ENCODE measurements around the gene DENND1A. TPM values are rescaled to one million over a fixed set of nuclear protein-coding genes. Genes with fewer than 3 reads are reported as not detected.

Gene DENND1A
- total RNA-seq, 1 experiment from 2014 or later = 23.5 TPM

GRCh38 chr9:123509646-123510045, 420.3 kb downstream of the DENND1A start (continued):
- TF ChIP-seq, protein P1, sequence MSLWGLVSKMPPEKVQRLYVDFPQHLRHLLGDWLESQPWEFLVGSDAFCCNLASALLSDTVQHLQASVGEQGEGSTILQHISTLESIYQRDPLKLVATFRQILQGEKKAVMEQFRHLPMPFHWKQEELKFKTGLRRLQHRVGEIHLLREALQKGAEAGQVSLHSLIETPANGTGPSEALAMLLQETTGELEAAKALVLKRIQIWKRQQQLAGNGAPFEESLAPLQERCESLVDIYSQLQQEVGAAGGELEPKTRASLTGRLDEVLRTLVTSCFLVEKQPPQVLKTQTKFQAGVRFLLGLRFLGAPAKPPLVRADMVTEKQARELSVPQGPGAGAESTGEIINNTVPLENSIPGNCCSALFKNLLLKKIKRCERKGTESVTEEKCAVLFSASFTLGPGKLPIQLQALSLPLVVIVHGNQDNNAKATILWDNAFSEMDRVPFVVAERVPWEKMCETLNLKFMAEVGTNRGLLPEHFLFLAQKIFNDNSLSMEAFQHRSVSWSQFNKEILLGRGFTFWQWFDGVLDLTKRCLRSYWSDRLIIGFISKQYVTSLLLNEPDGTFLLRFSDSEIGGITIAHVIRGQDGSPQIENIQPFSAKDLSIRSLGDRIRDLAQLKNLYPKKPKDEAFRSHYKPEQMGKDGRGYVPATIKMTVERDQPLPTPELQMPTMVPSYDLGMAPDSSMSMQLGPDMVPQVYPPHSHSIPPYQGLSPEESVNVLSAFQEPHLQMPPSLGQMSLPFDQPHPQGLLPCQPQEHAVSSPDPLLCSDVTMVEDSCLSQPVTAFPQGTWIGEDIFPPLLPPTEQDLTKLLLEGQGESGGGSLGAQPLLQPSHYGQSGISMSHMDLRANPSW (CRISPR knock-in tag; conservative IDR thresholded peaks at IDR 0.05; ENCODE audit: low read depth) = no peak
- TF ChIP-seq, protein P2, sequence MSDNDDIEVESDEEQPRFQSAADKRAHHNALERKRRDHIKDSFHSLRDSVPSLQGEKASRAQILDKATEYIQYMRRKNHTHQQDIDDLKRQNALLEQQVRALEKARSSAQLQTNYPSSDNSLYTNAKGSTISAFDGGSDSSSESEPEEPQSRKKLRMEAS (CRISPR knock-in tag; IDR thresholded peaks at IDR 0.05) = no peak
- TF ChIP-seq SMAD4 (CRISPR knock-in tag; IDR thresholded peaks at IDR 0.05) (no peak), EMX1 (CRISPR knock-in tag; IDR thresholded peaks at IDR 0.05) (no peak), CREM (CRISPR knock-in tag; IDR thresholded peaks at IDR 0.05) (no peak), FOXP1 (CRISPR knock-in tag; IDR thresholded peaks at IDR 0.05; ENCODE audit: borderline replicate concordance) (no peak), USF1 (CRISPR knock-in tag; IDR thresholded peaks at IDR 0.05) (no peak), ZMAT4 (CRISPR knock-in tag; IDR thresholded peaks at IDR 0.05) (no peak)

DNA sequence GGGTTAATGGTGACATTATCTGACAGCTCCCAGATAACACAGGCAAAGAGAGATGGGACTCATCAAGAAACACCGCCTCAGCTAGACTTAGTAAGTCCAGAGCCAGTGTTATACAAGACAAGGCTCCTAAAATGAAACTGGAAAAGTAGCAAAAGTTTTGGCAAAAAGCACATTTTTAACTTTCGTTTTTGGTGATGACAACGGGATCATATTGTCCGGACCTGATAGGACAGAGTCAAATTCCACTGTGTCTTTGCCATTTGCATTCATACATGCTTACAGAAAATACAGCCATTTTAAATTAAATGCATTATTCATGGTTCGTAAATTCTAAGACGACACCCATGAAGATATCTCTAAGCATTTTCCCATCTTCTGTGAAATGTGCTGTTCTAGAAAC, 421.9 kb downstream of the DENND1A start:
- Mint-ChIP-seq H3K9me3 (no peaks in the 10 kb centered on the region), H3K27ac (no peak overlapping the region), H3K4me1 (peaks cover 4% of the 10 kb centered on the region), H3K4me3 (no peak overlapping the region), H3K27me3 (ENCODE audit: low read depth) (no peaks in the 10 kb centered on the region; the same call in 1 of the 2 replicates), H3K36me3 (no peaks in the 10 kb centered on the region)
- DNase-seq (ENCODE audit: low spot score) (no peak), ATAC-seq (no peak)
- ChIA-PET CTCF (no interaction called here), POLR2A (interaction anchor here (0.6 kb wide), 1 partner anchor 41 kb away, joined by 3 read pairs; no protein-coding TSS in a partner anchor)
- TF ChIP-seq NFE2L1 (CRISPR knock-in tag; IDR thresholded peaks at IDR 0.05) = no peak
- no peak for TF ChIP-seq CDX4 (CRISPR knock-in tag; IDR thresholded peaks at IDR 0.05; ENCODE audit: borderline replicate concordance)
- TF ChIP-seq, protein P3, sequence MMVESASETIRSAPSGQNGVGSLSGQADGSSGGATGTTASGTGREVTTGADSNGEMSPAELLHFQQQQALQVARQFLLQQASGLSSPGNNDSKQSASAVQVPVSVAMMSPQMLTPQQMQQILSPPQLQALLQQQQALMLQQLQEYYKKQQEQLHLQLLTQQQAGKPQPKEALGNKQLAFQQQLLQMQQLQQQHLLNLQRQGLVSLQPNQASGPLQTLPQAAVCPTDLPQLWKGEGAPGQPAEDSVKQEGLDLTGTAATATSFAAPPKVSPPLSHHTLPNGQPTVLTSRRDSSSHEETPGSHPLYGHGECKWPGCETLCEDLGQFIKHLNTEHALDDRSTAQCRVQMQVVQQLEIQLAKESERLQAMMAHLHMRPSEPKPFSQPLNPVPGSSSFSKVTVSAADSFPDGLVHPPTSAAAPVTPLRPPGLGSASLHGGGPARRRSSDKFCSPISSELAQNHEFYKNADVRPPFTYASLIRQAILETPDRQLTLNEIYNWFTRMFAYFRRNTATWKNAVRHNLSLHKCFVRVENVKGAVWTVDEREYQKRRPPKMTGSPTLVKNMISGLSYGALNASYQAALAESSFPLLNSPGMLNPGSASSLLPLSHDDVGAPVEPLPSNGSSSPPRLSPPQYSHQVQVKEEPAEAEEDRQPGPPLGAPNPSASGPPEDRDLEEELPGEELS (CRISPR knock-in tag; IDR thresholded peaks at IDR 0.05) = no peak
- TF ChIP-seq, protein P4, sequence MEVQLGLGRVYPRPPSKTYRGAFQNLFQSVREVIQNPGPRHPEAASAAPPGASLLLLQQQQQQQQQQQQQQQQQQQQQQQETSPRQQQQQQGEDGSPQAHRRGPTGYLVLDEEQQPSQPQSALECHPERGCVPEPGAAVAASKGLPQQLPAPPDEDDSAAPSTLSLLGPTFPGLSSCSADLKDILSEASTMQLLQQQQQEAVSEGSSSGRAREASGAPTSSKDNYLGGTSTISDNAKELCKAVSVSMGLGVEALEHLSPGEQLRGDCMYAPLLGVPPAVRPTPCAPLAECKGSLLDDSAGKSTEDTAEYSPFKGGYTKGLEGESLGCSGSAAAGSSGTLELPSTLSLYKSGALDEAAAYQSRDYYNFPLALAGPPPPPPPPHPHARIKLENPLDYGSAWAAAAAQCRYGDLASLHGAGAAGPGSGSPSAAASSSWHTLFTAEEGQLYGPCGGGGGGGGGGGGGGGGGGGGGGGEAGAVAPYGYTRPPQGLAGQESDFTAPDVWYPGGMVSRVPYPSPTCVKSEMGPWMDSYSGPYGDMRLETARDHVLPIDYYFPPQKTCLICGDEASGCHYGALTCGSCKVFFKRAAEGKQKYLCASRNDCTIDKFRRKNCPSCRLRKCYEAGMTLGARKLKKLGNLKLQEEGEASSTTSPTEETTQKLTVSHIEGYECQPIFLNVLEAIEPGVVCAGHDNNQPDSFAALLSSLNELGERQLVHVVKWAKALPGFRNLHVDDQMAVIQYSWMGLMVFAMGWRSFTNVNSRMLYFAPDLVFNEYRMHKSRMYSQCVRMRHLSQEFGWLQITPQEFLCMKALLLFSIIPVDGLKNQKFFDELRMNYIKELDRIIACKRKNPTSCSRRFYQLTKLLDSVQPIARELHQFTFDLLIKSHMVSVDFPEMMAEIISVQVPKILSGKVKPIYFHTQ (CRISPR knock-in tag; IDR thresholded peaks at IDR 0.05) = no peak
- no peak for TF ChIP-seq MXD4 (CRISPR knock-in tag; IDR thresholded peaks at IDR 0.05; ENCODE audit: borderline replicate concordance)
- no peak for TF ChIP-seq ATF2 (CRISPR knock-in tag; IDR thresholded peaks at IDR 0.05; ENCODE audit: borderline replicate concordance, low read depth)
- TF ChIP-seq ZNF671 (CRISPR knock-in tag; IDR thresholded peaks at IDR 0.05) = no peak
- TF ChIP-seq TEAD4 (CRISPR knock-in tag; IDR thresholded peaks at IDR 0.05) = no peak
- no peak for TF ChIP-seq ZNF138 (CRISPR knock-in tag; conservative IDR thresholded peaks at IDR 0.05)
- no peak for TF ChIP-seq GABPB1 (CRISPR knock-in tag; IDR thresholded peaks at IDR 0.05)
- no peak for TF ChIP-seq ATF1 (CRISPR knock-in tag; IDR thresholded peaks at IDR 0.05)
- TF ChIP-seq HMGA2 (CRISPR knock-in tag; IDR thresholded peaks at IDR 0.05) = no peak
- TF ChIP-seq ZNF121 (CRISPR knock-in tag; IDR thresholded peaks at IDR 0.05) = no peak
- no peak for TF ChIP-seq SP1 (CRISPR knock-in tag; conservative IDR thresholded peaks at IDR 0.05)
